NCI-H1105 (cell line): ENCODE results near the gene BRD3.
A peak's percentile ranks its signal among the peaks of the same experiment; 100 is the strongest.

ENCODE experiments used
- DNase-seq: peaks from one replicate; lab custom pipeline; 2025; lab: John Stamatoyannopoulos, UW

Gene BRD3

GRCh38 chr9:134024828-134025605, 42.8 kb downstream of the BRD3 start, which contains the start of gene BRD3OS:
BRD3OS (plus strand) TSS chr9:134025481; CDS start chr9:134026748, 1,267 bp downstream.
- DNase-seq = peak; percentile 93

GRCh38 chr9:134024214-134024792, 43.5 kb downstream of the BRD3 start:
- no peak for DNase-seq

- no peak for DNase-seq
Measured at GRCh38 chr9:134014946-134015345, 52.9 kb downstream of the BRD3 start.

- DNase-seq = no peak
Measured at GRCh38 chr9:134011401-134011800, 56.4 kb downstream of the BRD3 start.

GRCh38 chr9:134010310-134011173, 57.3 kb downstream of the BRD3 start:
- no peak for DNase-seq

- DNase-seq = no peak
Measured at GRCh38 chr9:134007571-134007970, 60.3 kb downstream of the BRD3 start.

GRCh38 chr9:134007150-134007549, 60.7 kb downstream of the BRD3 start:
- peak; percentile 68 for DNase-seq

GRCh38 chr9:134005381-134005780, 62.4 kb downstream of the BRD3 start:
- no peak for DNase-seq

- DNase-seq = no peak
Measured at GRCh38 chr9:134004881-134005280, 62.9 kb downstream of the BRD3 start.

- DNase-seq = no peak
Measured at GRCh38 chr9:134004131-134004873, 63.5 kb downstream of the BRD3 start.

- no peak for DNase-seq
Measured at GRCh38 chr9:134003237-134003636, 64.6 kb downstream of the BRD3 start.

GRCh38 chr9:134002796-134003195, 65.0 kb downstream of the BRD3 start:
- DNase-seq = no peak

- no peak for DNase-seq
Measured at GRCh38 chr9:133999851-134000265, 68.0 kb downstream of the BRD3 start.

GRCh38 chr9:133998915-133999595, 68.8 kb downstream of the BRD3 start:
- no peak for DNase-seq

GRCh38 chr9:133997584-133997983, 70.2 kb downstream of the BRD3 start:
- DNase-seq = no peak

- no peak for DNase-seq
Measured at GRCh38 chr9:133996531-133997520, 71.0 kb downstream of the BRD3 start.

GRCh38 chr9:133995012-133995896, 72.6 kb downstream of the BRD3 start:
- DNase-seq = no peak

GRCh38 chr9:133994353-133995011, 73.3 kb downstream of the BRD3 start:
- DNase-seq = peak; percentile 58
